ENCODE measurements around the gene MRPS30.

Gene MRPS30

GRCh38 chr5:44844744-44845143, 36.0 kb downstream of the MRPS30 start:
- Histone ChIP-seq H3K4me1 (ENCODE audit: control insufficient read depth, insufficient read depth, low read length, poor library complexity, severe bottlenecking) (no peaks in the 10 kb centered on the region), H3K4me3 (ENCODE audit: insufficient read depth, low read depth, low read length, poor library complexity, severe bottlenecking) (no peak overlapping the region), H3K9me3 (ENCODE audit: control insufficient read depth, low read length) (no peaks in the 10 kb centered on the region), H3K36me3 (ENCODE audit: control insufficient read depth, insufficient read depth, low read length) (no peaks in the 10 kb centered on the region), H3K27ac (ENCODE audit: insufficient read depth, low read length, poor library complexity, severe bottlenecking) (no peak overlapping the region), H3K27me3 (replicated peaks; ENCODE audit: control insufficient read depth, insufficient read depth, low read length, poor library complexity, severe bottlenecking) (no peaks in the 10 kb centered on the region)
- no peak for DNase-seq

GRCh38 chr5:44845777-44846176, 37.0 kb downstream of the MRPS30 start:
- no peaks in the 10 kb centered on the region for H3K27me3 ChIP-seq (replicated peaks; ENCODE audit: control insufficient read depth, insufficient read depth, low read length, poor library complexity, severe bottlenecking)
- H3K9me3 ChIP-seq (ENCODE audit: control insufficient read depth, low read length) = no peaks in the 10 kb centered on the region
- no peak overlapping the region for H3K4me3 ChIP-seq (ENCODE audit: insufficient read depth, low read depth, low read length, poor library complexity, severe bottlenecking)
- no peak overlapping the region for H3K27ac ChIP-seq (ENCODE audit: insufficient read depth, low read length, poor library complexity, severe bottlenecking)
- no peaks in the 10 kb centered on the region for H3K4me1 ChIP-seq (ENCODE audit: control insufficient read depth, insufficient read depth, low read length, poor library complexity, severe bottlenecking)
- DNase-seq = no peak
- H3K36me3 ChIP-seq (ENCODE audit: control insufficient read depth, insufficient read depth, low read length) = no peaks in the 10 kb centered on the region

- Histone ChIP-seq H3K4me1 (ENCODE audit: control insufficient read depth, insufficient read depth, low read length, poor library complexity, severe bottlenecking) (no peaks in the 10 kb centered on the region), H3K4me3 (ENCODE audit: insufficient read depth, low read depth, low read length, poor library complexity, severe bottlenecking) (no peak overlapping the region), H3K27me3 (replicated peaks; ENCODE audit: control insufficient read depth, insufficient read depth, low read length, poor library complexity, severe bottlenecking) (no peaks in the 10 kb centered on the region), H3K9me3 (ENCODE audit: control insufficient read depth, low read length) (no peaks in the 10 kb centered on the region), H3K27ac (ENCODE audit: insufficient read depth, low read length, poor library complexity, severe bottlenecking) (no peak overlapping the region), H3K36me3 (ENCODE audit: control insufficient read depth, insufficient read depth, low read length) (no peaks in the 10 kb centered on the region)
- DNase-seq = no peak
Measured at GRCh38 chr5:44847206-44847852, 38.6 kb downstream of the MRPS30 start.

- Histone ChIP-seq H3K4me1 (ENCODE audit: control insufficient read depth, insufficient read depth, low read length, poor library complexity, severe bottlenecking) (no peaks in the 10 kb centered on the region), H3K4me3 (ENCODE audit: insufficient read depth, low read depth, low read length, poor library complexity, severe bottlenecking) (no peak overlapping the region), H3K9me3 (ENCODE audit: control insufficient read depth, low read length) (no peaks in the 10 kb centered on the region), H3K36me3 (ENCODE audit: control insufficient read depth, insufficient read depth, low read length) (no peaks in the 10 kb centered on the region), H3K27ac (ENCODE audit: insufficient read depth, low read length, poor library complexity, severe bottlenecking) (no peak overlapping the region), H3K27me3 (replicated peaks; ENCODE audit: control insufficient read depth, insufficient read depth, low read length, poor library complexity, severe bottlenecking) (no peaks in the 10 kb centered on the region)
- DNase-seq = no peak
Measured at GRCh38 chr5:44860267-44860666, 51.5 kb downstream of the MRPS30 start.

GRCh38 chr5:44862808-44863207, 54.1 kb downstream of the MRPS30 start:
- H3K4me3 ChIP-seq (ENCODE audit: insufficient read depth, low read depth, low read length, poor library complexity, severe bottlenecking) = no peak overlapping the region
- DNase-seq = no peak
- H3K27me3 ChIP-seq (replicated peaks; ENCODE audit: control insufficient read depth, insufficient read depth, low read length, poor library complexity, severe bottlenecking) = no peaks in the 10 kb centered on the region
- H3K27ac ChIP-seq (ENCODE audit: insufficient read depth, low read length, poor library complexity, severe bottlenecking) = no peak overlapping the region
- no peaks in the 10 kb centered on the region for H3K9me3 ChIP-seq (ENCODE audit: control insufficient read depth, low read length)
- H3K4me1 ChIP-seq (ENCODE audit: control insufficient read depth, insufficient read depth, low read length, poor library complexity, severe bottlenecking) = no peaks in the 10 kb centered on the region
- H3K36me3 ChIP-seq (ENCODE audit: control insufficient read depth, insufficient read depth, low read length) = no peaks in the 10 kb centered on the region

Data from effector memory CD4-positive, alpha-beta T cell (primary cell).